ENCODE data around the gene ATP13A2. TPM values are rescaled to one million over a fixed set of nuclear protein-coding genes. Genes with fewer than 3 reads are reported as not detected.
"Not testable (repeated sequence)": the region's sequence is repeated elsewhere in the genome, so short reads cannot be mapped to it uniquely, and the experiment has no call there.

ATP13A2 gene
- total RNA-seq, 1 donor from 2014 or later = 31.9 TPM

DNA sequence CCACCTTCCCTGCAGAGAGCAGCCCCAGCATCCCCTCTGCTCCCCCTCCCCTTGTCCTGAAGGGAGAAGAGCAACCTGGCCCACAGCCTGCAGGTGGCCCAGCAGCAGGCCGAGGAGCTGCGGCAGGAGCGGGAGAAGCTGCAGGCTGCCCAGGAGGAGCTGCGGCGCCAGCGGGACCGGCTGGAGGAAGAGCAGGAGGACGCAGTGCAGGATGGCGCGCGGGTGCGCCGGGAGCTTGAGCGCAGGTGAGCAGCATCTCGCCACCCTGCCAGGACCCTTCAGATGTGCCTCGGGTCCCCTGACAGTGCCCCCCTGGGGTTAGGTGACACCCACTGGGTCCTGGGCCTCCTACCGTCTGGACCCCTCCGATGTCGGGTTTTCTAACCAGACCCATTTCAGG, 67.7 kb downstream of the ATP13A2 start:
- no peak overlapping the region for H3K27ac Mint-ChIP-seq
- H3K4me3 Mint-ChIP-seq = no peak overlapping the region
- H3K4me1 Mint-ChIP-seq = no peaks in the 10 kb centered on the region
- ATAC-seq (ENCODE audit: low read depth) = no peak
- no peaks in the 10 kb centered on the region for H3K27me3 Mint-ChIP-seq
- no peak for DNase-seq
- intact Hi-C loops (cut with micrococcal nuclease) = no loop called here
- POLR2A ChIA-PET = no interaction called here
- H3K9me3 Mint-ChIP-seq = no peaks in the 10 kb centered on the region
- CTCF ChIA-PET = no interaction called here
- TF ChIP-seq, protein P1, sequence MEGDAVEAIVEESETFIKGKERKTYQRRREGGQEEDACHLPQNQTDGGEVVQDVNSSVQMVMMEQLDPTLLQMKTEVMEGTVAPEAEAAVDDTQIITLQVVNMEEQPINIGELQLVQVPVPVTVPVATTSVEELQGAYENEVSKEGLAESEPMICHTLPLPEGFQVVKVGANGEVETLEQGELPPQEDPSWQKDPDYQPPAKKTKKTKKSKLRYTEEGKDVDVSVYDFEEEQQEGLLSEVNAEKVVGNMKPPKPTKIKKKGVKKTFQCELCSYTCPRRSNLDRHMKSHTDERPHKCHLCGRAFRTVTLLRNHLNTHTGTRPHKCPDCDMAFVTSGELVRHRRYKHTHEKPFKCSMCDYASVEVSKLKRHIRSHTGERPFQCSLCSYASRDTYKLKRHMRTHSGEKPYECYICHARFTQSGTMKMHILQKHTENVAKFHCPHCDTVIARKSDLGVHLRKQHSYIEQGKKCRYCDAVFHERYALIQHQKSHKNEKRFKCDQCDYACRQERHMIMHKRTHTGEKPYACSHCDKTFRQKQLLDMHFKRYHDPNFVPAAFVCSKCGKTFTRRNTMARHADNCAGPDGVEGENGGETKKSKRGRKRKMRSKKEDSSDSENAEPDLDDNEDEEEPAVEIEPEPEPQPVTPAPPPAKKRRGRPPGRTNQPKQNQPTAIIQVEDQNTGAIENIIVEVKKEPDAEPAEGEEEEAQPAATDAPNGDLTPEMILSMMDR (IDR thresholded peaks at IDR 0.05) = no peak
- H3K36me3 Mint-ChIP-seq (ENCODE audit: low read depth) = peaks cover 23% of the 10 kb centered on the region

DNA sequence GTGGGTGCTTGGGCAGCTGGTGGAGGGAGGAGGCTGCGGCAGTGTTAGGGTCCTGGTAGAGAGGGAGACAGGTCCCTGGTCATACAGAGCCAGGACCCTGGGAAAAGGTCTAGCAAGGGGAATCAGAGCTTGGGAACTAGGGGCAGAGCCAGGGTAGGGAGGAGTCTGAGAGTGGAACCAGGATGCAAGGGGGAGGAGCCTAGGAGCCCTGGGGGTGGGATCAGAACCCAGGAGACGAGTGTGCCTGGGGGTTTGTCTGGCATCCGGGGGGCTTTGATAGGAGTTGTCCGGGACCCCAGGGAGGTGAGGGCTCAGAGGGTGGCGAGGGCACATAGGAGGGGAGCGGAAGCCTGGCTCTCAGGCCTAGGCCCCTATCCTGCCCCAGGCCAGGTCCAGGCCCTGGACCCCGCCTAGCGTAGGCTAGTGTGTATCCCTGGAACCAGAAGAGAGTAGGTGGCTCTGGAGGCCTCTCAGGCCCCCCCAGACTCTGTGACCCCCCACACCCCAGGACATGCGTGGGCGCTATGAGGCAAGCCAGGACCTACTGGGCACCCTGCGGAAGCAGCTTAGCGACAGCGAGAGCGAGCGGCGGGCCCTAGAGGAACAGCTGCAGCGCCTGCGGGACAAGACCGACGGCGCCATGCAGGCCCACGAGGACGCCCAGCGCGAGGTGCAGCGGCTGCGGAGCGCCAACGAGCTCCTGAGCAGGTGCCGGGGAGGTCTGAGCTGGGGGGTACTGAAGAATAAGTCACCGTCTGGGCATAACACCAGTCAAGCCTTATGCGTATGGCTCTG, 72.1 kb downstream of the ATP13A2 start:
- DNase-seq; H3K4me3 Mint-ChIP-seq; CTCF ChIA-PET; H3K27me3 Mint-ChIP-seq; H3K9me3 Mint-ChIP-seq; ATAC-seq (ENCODE audit: low read depth); H3K27ac Mint-ChIP-seq; intact Hi-C loops (cut with micrococcal nuclease); POLR2A ChIA-PET; H3K4me1 Mint-ChIP-seq: not testable (repeated sequence)
- H3K36me3 Mint-ChIP-seq (ENCODE audit: low read depth) = peaks cover 22% of the 10 kb centered on the region

DNA sequence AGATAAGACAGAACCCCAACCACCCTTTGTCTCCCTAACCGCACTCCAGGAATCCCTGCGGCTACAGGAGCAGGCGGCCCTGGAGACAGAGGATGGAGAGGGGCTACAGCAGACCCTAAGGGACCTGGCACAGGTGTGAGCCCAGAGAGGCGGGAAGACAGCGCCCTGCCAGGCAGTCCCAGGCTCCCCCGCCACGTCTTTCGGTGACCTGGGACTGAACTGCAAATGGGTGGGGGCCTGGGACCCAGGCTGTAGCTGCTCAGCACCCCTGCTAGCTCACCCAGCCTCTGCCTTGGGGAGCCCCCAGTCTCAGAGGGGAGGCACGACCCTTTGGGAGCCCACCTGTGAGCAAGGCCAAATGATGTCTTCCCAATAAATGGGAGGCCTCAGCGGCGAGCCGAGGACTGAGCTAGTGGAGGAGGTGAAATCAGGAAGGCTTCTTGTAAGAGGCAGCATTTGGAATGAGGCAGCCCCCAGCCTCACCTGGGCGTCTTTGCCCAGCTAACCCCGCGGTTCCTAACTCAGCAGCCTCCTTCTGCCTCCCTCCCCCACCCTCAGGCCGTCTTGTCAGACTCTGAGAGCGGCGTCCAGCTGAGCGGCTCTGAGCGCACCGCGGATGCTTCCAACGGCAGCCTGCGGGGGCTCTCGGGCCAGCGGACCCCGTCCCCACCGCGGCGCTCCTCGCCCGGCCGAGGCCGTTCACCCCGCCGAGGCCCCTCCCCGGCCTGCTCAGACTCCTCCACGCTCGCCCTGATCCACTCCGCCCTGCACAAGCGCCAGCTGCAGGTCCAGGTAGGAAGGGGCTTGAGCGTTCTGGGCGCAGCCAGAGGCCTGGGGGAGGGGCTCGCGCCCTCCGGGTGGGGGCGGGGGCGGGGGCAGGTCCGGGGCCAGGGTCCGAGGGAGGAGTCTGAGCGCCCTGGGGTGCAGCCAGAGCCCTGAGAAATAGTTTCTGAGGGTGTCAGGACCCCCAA, 73.1 kb downstream of the ATP13A2 start:
- Mint-ChIP-seq H3K4me1 (no peaks in the 10 kb centered on the region), H3K9me3 (no peaks in the 10 kb centered on the region), H3K27ac (no peak overlapping the region), H3K4me3 (no peak overlapping the region), H3K27me3 (no peaks in the 10 kb centered on the region), H3K36me3 (ENCODE audit: low read depth) (peaks cover 20% of the 10 kb centered on the region)
- no peak for ATAC-seq (ENCODE audit: low read depth)
- TF ChIP-seq, protein P1 (IDR thresholded peaks at IDR 0.05) = no peak
- no peak for DNase-seq
- ChIA-PET CTCF (no interaction called here), POLR2A (no interaction called here)
- intact Hi-C loops (cut with micrococcal nuclease) = no loop called here

DNA sequence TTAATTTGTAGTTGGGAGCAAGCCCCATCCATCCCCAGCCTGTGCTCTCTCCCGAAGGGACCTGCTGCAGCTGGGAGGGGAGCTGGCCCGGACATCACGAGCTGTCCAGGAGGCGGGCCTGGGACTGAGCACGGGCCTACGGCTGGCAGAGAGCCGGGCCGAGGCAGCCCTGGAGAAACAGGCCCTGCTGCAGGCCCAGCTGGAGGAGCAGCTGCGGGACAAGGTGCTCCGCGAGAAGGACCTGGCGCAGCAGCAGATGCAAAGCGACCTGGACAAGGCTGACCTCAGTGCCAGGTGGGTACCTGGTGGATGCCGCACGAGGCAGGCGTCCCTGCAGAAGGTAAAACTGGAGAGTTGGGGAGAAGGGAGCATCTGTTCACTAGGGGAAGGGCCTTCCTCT, 75.1 kb downstream of the ATP13A2 start:
- H3K4me3 Mint-ChIP-seq; ATAC-seq (ENCODE audit: low read depth); POLR2A ChIA-PET; H3K9me3 Mint-ChIP-seq; H3K27ac Mint-ChIP-seq; DNase-seq; H3K27me3 Mint-ChIP-seq; H3K4me1 Mint-ChIP-seq; intact Hi-C loops (cut with micrococcal nuclease): not testable (repeated sequence)
- CTCF ChIA-PET = interaction anchor here (0.6 kb wide), 1 partner anchor 26 kb away, joined by 5 read pairs; no protein-coding TSS in a partner anchor
- peaks cover 15% of the 10 kb centered on the region for H3K36me3 Mint-ChIP-seq (ENCODE audit: low read depth)

Other genes with a start within 250 kb of the ATP13A2 start
- gene RNU1-2, start 115.9 kb downstream of the ATP13A2 start, total RNA-seq = 3,526 and 4,195 TPM in 2 replicates
- 30.2 and 30.4 TPM in 2 replicates for gene CROCC, start 90.0 kb downstream of the ATP13A2 start, total RNA-seq
- gene MFAP2, start 31.3 kb downstream of the ATP13A2 start, total RNA-seq = not detected in 2 replicates
- 70.7 and 78.3 TPM in 2 replicates for gene SDHB, start 42.1 kb upstream of the ATP13A2 start, total RNA-seq
- 7.2 and 9.9 TPM in 2 replicates for gene PADI2, start 107.5 kb upstream of the ATP13A2 start, total RNA-seq
- not detected in 2 replicates for gene PADI1, start 193.2 kb upstream of the ATP13A2 start, total RNA-seq
- not detected in 2 replicates for gene PADI3, start 237.2 kb upstream of the ATP13A2 start, total RNA-seq

Data from activated B cell treated with CpG ODN at 0.5 μM for 24 hours (primary cell).